Ascending aorta (tissue), 2 donors: ENCODE data around the gene ZCCHC8. TPM values are rescaled to one million over a fixed set of nuclear protein-coding genes. Genes with fewer than 3 reads are reported as not detected.

Source experiments
- DNase-seq, 2 donors: peaks; one replicate each; pipeline ENCODE4 v3.0.0-alpha.2; 2019; ENCODE audit warnings: low spot score in 2 of 2
- H3K27ac ChIP-seq, 2 donors: fragments of 200-600 bp; sonication (generic); one replicate each; pipeline ENCODE4 v1.5.1; 2016 to 2017; ENCODE audit warnings: mild to moderate bottlenecking in 1 of 2
- H3K27me3 ChIP-seq: fragments of 200-600 bp; sonication (generic); one replicate; pipeline ENCODE4 v1.5.1; 2017
- H3K36me3 ChIP-seq, 2 donors: fragments of 200-600 bp; sonication (generic); one replicate each; pipeline ENCODE4 v1.5.1; 2016
- H3K4me1 ChIP-seq, 2 donors: fragments of 200-600 bp; sonication (generic); one replicate each; pipeline ENCODE4 v1.5.1; 2016 to 2017; ENCODE audit warnings: mild to moderate bottlenecking in 1 of 2
- H3K4me3 ChIP-seq, 2 donors: fragments of 200-600 bp; sonication (generic); one replicate each; pipeline ENCODE4 v1.5.1; 2016 to 2017; ENCODE audit warnings: mild to moderate bottlenecking in 1 of 2
- H3K9me3 ChIP-seq, 2 donors: fragments of 200-600 bp; sonication (generic); one replicate each; pipeline ENCODE4 v1.5.1; 2016
- CTCF ChIP-seq, 3 experiments: fragments of 200-600 bp in 2 of 3; fragments of 450-650 bp in 1 of 3; sonication (generic) in 2 of 3; IDR thresholded peaks; one replicate each; pipeline ENCODE4 v1.5.1; 2016 to 2019; ENCODE audit warnings: antibody characterized with exemption in 3 of 3, mild to moderate bottlenecking in 1 of 3, moderate library complexity in 1 of 3
- intact Hi-C: fragments of 100-400 bp; cut with DNase I; formaldehyde crosslinking; loops from one replicate; pipeline ENCODE4 v1.15.1; 2023
- total RNA-seq: library from RNA; depleted of rRNA; stranded (reverse); fragments of >200 nt; gene quantifications from one replicate; pipeline ENCODE4 v1.1.0, GENCODE V29; 2016

The ZCCHC8 gene
- total RNA-seq, result 6.4 TPM

DNA sequence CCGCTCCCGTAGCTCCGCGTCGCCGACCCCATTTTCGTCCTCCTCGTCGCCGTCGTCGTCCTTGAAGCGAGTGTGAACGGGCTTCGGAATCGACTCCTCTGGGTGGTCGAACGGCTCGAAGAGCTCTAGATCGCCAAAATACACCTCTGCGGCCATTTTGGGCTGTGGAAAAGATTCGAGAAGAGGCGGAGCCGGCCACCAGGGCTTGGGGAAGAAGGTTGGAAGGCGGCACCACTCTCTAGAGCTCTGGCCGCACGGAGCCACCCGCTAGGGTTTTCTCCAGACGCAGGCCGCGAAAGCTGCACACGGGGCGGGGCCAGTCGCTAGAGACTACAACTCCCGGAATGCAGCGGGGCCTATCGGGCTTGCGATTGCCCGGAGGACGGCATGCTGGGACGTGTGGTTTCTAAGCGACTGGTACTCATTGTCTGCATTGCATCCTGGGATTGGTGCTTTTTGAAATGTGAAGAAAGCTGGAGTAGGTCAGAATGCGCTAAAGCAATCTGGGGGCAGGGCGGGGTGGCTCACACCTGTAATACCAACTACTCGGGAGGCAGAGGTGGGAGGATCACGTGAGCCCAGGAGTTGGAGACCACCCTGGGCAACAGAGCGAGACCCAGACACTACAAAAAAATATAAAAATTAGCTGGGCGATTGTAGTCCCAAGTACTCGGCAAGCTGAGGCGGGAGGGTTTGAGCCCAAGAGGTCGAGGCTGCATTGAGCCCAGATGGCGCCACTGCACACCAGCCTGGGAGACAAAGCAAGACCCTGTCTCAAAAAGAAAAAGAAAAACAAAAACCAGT lies at the start of gene ZCCHC8:
Gene ZCCHC8, minus strand, starts transcription at position 248 of the 804 bp plus-strand sequence. Its CDS starts 92 bp downstream, at position 156.
- H3K27ac ChIP-seq, result peak within 1 kb of the TSS; percentile 97 to 99
- peak within 1 kb of the TSS; percentile 78 to 88 for H3K4me3 ChIP-seq
- H3K36me3 ChIP-seq, result peaks cover 28 to 29% of the 10 kb centered on the region in 2 donors
- peak; percentile 92 to 97 for DNase-seq
- intact Hi-C loops, result loop anchor here (1.0 to 2.0 kb wide), 3 partner anchors 25 to 251 kb away; partner anchors contain the start of genes DENR, RSRC2 and VPS33A
- peaks cover 7 to 9% of the 10 kb centered on the region in 2 donors for H3K4me1 ChIP-seq
- no peak for TF ChIP-seq CTCF (IDR thresholded peaks at IDR 0.05)
- no peaks in the 10 kb centered on the region for H3K27me3 ChIP-seq
- H3K9me3 ChIP-seq, result no peaks in the 10 kb centered on the region

GRCh38 chr12:122547330-122547729 lies 46.6 kb upstream of the ZCCHC8 start:
- TF ChIP-seq CTCF (IDR thresholded peaks at IDR 0.05), result no peak
- Histone ChIP-seq H3K4me1 (no peaks in the 10 kb centered on the region), H3K27me3 (no peaks in the 10 kb centered on the region), H3K4me3 (no peak overlapping the region), H3K27ac (no peak overlapping the region), H3K9me3 (no peaks in the 10 kb centered on the region), H3K36me3 (peaks cover 7 to 20% of the 10 kb centered on the region in 2 donors)
- intact Hi-C loops, result no loop called here
- no peak for DNase-seq

GRCh38 chr12:122545855-122546254 lies 45.1 kb upstream of the ZCCHC8 start:
- no peak for TF ChIP-seq CTCF (IDR thresholded peaks at IDR 0.05)
- intact Hi-C loops, result no loop called here
- no peaks in the 10 kb centered on the region for H3K9me3 ChIP-seq
- H3K36me3 ChIP-seq, result peaks cover 3 to 20% of the 10 kb centered on the region in 2 donors
- H3K4me1 ChIP-seq, result no peaks in the 10 kb centered on the region
- no peak overlapping the region for H3K4me3 ChIP-seq
- DNase-seq, result no peak
- H3K27ac ChIP-seq, result no peak overlapping the region
- H3K27me3 ChIP-seq, result no peaks in the 10 kb centered on the region

DNA sequence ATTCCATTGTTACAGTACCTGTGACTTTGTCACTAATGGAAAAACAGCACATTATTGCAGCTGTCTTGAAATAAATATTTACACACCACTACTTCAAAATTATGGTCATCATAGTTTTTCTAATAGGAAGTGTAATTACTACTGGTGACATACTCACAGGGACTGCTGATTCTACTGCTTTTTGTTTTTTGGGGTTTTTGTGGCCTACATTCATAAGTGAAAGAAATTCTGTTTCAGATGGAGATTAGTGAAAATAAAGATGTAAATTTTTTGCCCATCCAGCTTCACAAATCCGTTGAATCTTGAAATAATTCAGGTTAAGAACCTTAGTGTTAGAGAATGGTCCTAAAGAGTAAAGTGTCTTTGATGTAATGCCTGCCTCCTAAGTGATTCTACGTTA lies 43.8 kb upstream of the ZCCHC8 start:
- Histone ChIP-seq H3K27me3 (no peaks in the 10 kb centered on the region), H3K4me3 (no peak overlapping the region), H3K9me3 (no peaks in the 10 kb centered on the region), H3K4me1 (no peaks in the 10 kb centered on the region), H3K27ac (no peak overlapping the region), H3K36me3 (peaks cover 3 to 13% of the 10 kb centered on the region in 2 donors)
- no peak for DNase-seq
- TF ChIP-seq CTCF (IDR thresholded peaks at IDR 0.05), result no peak
- intact Hi-C loops, result no loop called here

GRCh38 chr12:122538496-122538895 lies 37.8 kb upstream of the ZCCHC8 start:
- DNase-seq, result no peak
- peaks cover 0 to 4% of the 10 kb centered on the region in 2 donors for H3K36me3 ChIP-seq
- H3K9me3 ChIP-seq, result no peaks in the 10 kb centered on the region
- no peaks in the 10 kb centered on the region for H3K27me3 ChIP-seq
- H3K4me1 ChIP-seq, result no peaks in the 10 kb centered on the region
- intact Hi-C loops, result no loop called here
- no peak for TF ChIP-seq CTCF (IDR thresholded peaks at IDR 0.05)
- H3K27ac ChIP-seq, result no peak overlapping the region
- H3K4me3 ChIP-seq, result no peak overlapping the region
